IMR-90 (cell line): ENCODE data around the gene TOP2B.

Experiments used
- CHD1 ChIP-seq: IDR thresholded peaks from 2 replicates; pipeline ENCODE4 v1.6.1; 2012; ENCODE audit warnings: low read depth, low read length, improper control_type of control experiment
- RFX5 ChIP-seq: IDR thresholded peaks from 2 replicates; pipeline ENCODE4 v1.8.0; 2012; ENCODE audit warnings: low read depth, mild to moderate bottlenecking, low read length, moderate library complexity
- TF ChIP-seq, protein P1 (sequence below): fragments of 150-350 bp; IDR thresholded peaks from 2 replicates; pipeline ENCODE4 v1.6.1; 2016; ENCODE audit warnings: low read depth, mild to moderate bottlenecking, low read length, moderate library complexity, borderline replicate concordance
- TF ChIP-seq, protein P2 (sequence below): conservative IDR thresholded peaks from 2 replicates; pipeline ENCODE4 v1.5.1; 2012; ENCODE audit warnings: mild to moderate bottlenecking, low read depth, low read length, improper control_type of control experiment

DNA sequence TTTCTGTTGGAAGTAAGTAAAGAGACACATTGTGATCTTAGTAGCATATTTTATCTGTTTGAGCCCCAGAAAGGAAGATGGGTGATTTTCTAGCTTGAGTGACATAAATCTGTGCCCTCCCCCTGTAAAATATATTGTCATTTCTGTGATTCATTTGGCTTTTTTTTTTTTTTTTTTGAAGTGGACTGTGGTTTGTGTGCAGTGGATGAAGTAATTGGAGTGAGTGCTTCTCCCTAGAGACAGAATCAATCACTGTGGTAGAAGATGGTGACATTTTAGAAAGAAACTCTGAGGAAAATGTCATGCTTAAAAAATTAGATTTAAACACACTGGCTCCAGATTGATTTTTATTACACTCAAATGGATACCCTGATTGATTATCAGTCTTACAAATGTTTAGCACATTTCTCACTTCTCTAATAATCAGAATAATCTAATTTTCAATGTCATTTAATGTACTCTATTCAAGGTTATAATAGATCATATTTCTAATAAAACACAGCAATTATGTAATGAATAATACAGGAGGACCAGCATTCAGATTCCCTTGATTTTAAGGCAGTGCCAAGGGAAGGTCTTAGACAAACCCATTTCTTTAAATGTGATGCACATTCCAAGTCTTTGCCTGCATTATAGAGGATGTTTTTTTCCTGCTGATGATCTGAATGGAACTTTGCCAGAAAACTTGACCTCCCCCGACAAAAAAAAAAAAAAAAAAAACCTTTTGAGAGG, 116.6 kb downstream of the TOP2B start:
- TF ChIP-seq CHD1, result no peak
- no peak for TF ChIP-seq RFX5
- TF ChIP-seq, protein P1, sequence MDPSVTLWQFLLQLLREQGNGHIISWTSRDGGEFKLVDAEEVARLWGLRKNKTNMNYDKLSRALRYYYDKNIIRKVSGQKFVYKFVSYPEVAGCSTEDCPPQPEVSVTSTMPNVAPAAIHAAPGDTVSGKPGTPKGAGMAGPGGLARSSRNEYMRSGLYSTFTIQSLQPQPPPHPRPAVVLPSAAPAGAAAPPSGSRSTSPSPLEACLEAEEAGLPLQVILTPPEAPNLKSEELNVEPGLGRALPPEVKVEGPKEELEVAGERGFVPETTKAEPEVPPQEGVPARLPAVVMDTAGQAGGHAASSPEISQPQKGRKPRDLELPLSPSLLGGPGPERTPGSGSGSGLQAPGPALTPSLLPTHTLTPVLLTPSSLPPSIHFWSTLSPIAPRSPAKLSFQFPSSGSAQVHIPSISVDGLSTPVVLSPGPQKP, result no peak
- TF ChIP-seq, protein P2, sequence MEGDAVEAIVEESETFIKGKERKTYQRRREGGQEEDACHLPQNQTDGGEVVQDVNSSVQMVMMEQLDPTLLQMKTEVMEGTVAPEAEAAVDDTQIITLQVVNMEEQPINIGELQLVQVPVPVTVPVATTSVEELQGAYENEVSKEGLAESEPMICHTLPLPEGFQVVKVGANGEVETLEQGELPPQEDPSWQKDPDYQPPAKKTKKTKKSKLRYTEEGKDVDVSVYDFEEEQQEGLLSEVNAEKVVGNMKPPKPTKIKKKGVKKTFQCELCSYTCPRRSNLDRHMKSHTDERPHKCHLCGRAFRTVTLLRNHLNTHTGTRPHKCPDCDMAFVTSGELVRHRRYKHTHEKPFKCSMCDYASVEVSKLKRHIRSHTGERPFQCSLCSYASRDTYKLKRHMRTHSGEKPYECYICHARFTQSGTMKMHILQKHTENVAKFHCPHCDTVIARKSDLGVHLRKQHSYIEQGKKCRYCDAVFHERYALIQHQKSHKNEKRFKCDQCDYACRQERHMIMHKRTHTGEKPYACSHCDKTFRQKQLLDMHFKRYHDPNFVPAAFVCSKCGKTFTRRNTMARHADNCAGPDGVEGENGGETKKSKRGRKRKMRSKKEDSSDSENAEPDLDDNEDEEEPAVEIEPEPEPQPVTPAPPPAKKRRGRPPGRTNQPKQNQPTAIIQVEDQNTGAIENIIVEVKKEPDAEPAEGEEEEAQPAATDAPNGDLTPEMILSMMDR, result no peak
